Measurements from ENCODE around the gene KRT10.

The KRT10 gene

DNA sequence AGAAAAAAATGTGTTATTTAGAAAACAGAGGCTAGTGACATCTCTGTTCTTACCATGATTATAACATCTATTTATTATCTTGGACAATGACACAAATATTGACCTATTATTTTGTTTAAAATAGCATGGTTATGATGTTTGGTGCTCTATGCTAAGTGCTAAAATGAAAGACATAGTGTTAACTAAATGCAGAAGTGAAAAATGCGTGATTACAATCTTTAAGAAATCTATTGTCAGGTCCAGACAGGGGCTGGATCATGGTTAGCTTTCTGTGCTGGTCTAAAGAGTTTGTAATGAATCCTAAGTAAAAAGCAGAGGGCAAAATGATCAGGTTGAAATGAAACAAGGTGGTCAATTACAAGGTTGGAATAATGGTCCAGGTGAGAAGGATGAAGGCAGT is 22.0 kb downstream of the KRT10 start:
- DNase-seq: no peak

DNA sequence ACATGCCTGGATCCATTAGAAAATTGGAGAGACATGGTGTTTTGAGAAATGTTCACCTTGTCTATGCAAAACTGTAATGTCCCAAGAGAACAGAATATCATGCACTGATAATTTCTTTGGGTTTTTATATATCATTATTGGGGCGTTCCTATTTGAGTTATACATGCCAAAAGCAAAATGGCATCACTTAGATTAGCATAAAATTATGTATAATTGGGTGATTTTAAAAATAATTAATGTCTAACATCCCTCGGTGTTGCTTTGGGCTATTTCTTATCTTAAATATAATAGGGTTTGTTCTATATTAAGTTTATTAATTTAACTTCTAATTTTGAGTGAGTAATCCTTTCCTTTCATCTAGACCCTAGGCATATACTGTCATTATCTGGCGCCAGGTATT is 22.6 kb downstream of the KRT10 start, which contains the start of gene KRT28:
KRT28 (minus strand) TSS at position 101 of the 400 bp plus-strand sequence; CDS start at position 35, 66 bp downstream.
- no peak for DNase-seq

DNA sequence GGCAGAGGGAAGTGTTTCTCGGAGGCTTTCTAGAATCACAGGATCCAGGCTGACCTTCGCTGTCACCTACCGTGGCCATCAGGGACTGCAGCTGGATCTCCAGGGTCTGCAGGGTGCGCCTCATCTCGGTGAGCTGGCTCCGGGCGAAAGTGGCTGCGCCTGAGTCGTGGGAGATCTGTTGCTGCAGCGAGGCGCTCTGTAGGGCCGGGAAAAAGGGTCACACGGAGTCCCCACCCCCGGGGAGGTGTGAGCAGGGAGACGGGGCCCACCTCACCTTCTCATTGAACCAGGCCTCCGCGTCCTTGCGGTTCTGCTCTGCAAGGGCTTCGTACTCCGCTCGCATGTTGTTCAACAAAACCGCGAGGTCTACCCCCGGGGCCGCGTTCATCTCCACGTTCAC is 25.6 kb downstream of the KRT10 start:
- no peak for DNase-seq

DNA sequence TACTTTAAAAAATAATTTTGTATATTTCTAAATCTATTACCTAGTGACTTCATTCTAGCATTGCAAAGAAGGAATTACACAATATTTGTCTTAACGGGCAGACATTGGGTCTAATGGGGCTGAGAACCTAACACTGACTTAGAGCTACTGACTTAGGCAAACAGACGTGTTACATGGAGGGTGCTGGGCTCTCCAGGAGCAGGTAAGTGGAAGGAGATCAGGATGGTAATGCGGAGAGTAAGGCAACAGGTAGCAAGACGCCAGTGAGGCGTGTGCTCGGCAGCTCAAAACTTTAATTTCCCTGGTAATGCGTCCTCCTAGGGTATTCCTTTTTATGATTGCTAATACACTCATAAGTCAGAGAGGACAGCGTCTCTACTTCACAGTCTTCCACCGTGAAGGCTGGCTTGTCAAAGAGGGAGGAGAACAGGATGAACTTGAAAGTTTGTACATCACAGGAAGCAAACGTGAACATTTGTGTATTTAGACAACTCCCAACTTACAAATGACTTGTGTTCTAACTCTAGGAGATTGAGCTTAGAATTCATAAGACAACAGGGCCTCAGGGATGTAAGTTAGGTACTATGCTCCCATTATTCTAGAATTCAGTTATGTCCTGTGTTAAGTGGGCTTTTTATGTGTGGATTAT is 27.3 kb downstream of the KRT10 start:
- no peak for DNase-seq

DNA sequence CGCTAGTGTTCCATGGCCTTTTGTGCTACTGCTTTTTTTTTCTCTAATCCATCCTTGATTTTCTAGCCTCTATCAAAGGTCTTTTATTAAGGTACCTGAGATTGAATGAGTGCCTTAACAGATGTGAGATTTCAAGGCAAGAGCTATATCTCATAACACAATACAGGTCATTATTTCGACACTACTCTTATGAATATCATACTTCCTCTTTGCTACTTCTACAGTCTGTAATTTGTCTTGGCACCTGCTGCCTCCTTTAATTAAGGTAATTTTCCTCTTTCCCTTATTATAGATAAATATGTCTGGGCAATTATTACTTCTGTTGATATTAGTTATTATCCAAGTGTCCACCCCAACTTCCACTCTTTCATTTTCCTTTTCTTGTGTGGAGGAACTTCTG is 27.9 kb downstream of the KRT10 start:
- no peak for DNase-seq

DNA sequence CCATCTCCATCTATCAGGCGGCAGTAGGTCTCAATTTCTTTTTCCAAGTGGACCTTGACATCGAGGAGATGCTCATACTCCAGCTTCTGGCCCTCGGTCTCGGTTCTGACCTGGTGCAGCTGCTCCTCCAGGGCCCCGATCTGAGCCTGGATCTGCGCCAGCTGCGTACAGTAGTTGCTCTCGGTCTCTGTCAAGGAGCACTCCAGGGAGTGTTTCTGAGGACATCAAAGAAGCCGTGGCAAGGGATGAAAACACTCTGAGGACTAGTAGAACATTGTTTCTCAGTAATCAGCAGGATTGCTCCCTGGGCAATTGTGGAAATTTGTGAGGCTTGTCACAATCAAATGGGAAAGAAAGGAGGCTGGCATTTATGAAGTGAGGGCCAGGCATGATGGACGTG is 28.6 kb downstream of the KRT10 start:
- no peak for DNase-seq

DNA sequence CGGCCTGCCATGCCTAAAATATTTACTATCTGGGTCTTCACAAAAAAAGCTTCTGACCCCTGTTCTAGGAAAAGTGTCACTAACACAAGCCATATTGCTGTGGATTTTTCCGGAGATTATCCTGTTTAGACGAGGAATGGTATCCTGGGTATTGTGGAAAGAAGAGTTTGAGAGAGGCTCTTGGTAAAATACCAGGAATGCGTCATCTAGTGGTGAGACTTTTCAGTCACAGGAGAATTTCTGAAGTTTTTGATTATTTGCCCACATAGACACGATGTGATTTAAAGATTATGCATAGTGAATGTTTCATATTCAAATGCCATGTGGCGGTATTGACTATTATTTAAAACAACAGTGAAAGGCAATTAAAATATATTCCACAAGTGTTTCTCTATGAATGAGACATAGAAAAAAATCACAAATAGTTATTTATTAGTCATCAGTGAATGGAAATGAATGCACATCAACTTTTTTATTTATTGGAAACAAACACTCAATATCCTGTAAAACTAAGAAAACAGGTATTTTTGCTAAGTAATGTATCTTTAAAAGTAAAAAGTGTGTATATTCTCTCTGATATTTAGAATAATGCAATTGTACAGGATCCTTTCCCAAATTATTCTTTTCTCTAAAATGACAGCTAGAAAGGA is 30.5 kb downstream of the KRT10 start:
- DNase-seq: no peak

DNA sequence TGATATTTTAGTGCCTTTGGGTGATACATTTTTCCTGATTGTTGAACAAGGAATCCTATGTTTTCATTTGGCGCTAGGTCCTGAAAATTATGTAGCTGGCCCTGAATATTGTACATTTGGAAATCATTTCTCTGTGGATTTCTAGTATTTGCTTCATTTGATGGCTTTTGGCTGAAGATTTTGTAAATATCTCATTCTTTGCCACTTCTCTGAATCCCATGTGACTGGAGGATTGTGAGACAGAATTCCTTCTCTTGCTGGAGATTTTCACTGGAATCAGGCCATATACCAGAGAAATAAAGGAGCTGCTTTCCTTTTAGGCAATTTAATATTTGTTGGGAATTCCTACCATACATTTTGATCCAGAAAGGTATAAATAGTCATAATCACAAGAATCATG is 31.3 kb downstream of the KRT10 start:
- no peak for DNase-seq

DNA sequence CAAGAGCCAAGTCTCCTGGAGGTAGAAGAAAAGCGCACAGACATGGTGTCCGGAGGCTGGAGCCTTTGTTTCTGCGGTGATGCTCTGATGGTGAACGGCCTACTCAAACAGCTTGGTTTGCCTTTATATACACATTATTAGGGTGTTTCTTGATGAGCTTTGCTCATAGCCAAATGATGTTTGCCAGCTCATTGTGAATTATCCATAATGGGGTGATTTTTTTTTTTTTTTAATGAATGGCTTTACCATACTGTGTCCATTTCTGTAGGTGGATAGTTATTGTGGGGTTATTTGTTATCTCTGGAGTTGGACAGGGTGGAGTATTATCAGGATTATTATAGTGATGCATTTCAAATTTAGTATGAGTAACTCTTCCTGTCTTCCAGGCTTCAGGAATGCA is 40.0 kb downstream of the KRT10 start, which contains the start of gene KRT27:
KRT27 (minus strand) TSS at position 101 of the 400 bp plus-strand sequence; CDS start at position 44, 57 bp downstream.
- DNase-seq: no peak

DNA sequence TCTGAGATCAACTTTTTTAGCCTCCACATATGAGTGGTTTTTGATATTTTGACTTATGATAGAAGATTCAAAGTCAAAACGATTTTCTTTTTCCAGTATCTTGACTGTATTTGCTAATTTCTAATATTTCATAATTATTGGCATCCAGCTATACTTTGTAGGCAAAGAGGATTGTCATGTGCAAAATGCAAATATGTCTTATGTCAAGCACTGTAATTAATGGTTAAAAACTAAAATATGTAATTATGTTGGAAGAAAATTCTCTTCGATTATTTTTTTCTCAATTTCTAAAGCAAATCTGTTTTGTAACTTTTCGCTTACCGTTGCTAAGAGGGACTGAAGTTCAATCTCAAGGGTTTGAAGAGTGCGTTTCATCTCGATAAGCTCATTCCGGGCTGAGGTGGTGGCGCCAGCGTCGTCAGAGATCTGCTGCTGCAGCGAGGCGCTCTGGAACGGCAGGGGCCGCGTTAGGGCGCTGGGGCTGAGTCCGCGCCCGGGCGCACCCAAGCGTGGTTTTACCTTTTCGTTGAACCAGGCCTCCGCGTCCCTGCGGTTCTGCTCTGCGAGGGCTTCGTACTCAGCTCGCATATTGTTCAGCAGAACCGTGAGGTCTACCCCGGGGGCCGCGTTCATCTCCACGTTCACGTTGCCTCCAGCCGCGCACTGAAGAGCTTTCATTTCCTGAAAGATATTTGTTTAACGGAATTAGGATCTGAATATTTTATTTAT is 43.1 kb downstream of the KRT10 start:
- DNase-seq: no peak

DNA sequence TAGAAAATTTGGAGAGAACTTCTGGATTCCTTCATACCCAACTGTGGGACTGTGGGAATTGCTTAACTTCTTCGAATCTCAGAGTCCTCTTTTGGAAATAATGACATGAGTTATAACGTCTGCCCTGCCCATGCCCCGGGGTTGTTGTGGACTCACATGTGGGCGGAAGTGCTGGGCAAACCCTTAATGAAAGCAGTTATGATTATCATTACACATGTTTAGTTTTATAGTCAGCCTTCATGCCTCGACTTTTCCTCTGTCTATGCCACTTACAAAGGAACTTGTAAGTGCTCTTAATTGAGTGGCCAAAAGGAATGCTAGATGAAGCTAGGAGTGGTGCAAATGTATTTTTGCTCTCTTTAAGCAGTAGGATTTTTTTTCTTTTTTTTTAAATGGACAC is 44.0 kb downstream of the KRT10 start:
- no peak for DNase-seq

DNA sequence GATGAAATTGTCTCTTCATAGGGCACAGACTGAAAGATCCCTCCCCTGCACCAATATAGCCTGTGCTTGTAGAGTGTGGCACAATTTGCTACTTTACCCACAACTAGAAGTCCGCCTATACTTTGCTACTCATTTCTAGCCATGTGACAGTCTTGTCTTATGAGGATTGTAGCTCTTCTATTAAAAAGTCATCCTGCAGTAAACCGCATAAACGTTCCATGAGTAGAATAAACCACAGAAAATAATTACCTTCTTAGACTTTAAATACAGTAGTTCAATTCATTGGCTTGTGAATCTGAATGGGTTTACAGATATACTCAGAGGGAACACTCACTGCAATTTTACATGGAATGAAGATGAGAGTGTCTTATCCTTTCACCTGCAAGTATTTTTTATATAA is 44.4 kb downstream of the KRT10 start:
- no peak for DNase-seq

DNA sequence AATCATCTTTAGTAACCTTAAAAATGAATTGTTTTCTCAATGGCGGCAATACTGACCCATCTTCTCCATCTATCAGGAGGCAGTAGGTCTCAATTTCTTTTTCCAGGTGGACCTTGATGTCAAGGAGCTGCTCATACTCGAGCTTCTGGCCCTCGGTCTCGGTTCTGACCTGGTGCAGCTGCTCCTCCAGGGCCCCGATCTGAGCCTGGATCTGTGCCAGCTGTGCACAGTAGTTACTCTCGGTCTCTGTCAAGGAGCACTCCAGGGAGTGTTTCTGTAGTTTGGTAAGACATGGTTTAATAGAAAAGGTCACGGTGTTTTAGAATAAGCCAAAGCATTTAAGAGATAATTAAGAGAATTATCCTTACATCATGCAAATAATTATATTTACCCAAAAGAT is 45.0 kb downstream of the KRT10 start:
- DNase-seq: no peak

DNA sequence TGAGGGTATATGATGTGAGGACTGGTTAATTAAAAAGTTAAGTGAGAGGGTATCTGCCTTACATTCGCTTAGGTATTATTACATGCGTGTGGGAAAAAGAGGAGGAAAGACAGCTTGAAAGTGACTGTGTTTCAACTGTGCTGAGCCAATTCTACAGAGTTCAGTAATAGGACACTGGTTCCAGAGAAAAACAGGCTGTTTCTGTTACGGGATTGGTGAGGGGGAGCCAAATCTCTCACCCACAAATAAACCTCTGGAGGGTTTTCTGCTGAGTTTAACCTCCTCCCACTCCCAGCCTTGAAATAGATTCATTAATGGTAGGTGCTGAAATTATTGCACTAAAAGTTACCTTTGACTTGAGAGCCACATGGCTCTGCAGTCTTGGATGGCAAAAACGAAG is 46.5 kb downstream of the KRT10 start:
- no peak for DNase-seq

DNA sequence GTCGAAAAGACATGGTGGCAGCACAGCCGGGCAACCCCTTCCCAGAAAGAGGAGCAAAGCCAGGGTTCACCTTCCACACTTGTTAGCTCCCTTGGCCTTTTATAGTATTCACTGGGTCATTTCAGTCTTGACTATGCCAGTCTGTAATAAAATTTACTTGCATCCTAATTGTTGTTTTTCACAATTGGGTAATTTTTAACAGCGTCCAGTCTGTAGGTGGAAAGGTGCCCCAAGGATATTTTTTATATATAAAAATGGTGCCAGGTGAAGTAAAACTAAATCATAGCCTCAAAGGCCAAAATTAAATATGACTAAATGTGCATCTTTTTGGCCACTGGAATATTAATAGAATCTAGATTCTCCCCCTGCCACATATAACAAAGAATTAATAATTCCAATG is 50.3 kb downstream of the KRT10 start, which contains the start of gene KRT26:
KRT26 (minus strand) TSS at position 101 of the 400 bp plus-strand sequence; CDS start at position 13, 88 bp downstream.
- DNase-seq: no peak

Measured in stimulated activated naive CD4-positive, alpha-beta T cell treated with Interleukin-2 at 50 U/mL for 16 hours (primary cell).